IPS-15b (cell line): Measurements from ENCODE around the gene GLI1.
"Not testable (repeated sequence)": the region's sequence is repeated elsewhere in the genome, so short reads cannot be mapped to it uniquely, and the experiment has no call there.

ENCODE experiments used
- H3K27me3 ChIP-seq: one replicate; pipeline ENCODE4 v1.6.1; 2013; ENCODE audit warnings: low read length; ENCODE audit not compliant: control insufficient read depth, insufficient read depth
- H3K36me3 ChIP-seq: one replicate; pipeline ENCODE4 v1.6.1; 2013; ENCODE audit warnings: low read length; ENCODE audit not compliant: control insufficient read depth, insufficient read depth
- H3K4me1 ChIP-seq: one replicate; pipeline ENCODE4 v1.6.1; 2013; ENCODE audit warnings: mild to moderate bottlenecking, low read length; ENCODE audit not compliant: control insufficient read depth, insufficient read depth
- H3K4me3 ChIP-seq: one replicate; pipeline ENCODE4 v1.5.1; 2013; ENCODE audit warnings: low read depth, low read length
- H3K9ac ChIP-seq: one replicate; pipeline ENCODE4 v1.6.1; 2013; ENCODE audit warnings: low read depth, mild to moderate bottlenecking, low read length
- H3K9me3 ChIP-seq: one replicate; pipeline ENCODE4 v1.6.1; 2013; ENCODE audit warnings: mild to moderate bottlenecking, low read length; ENCODE audit not compliant: control insufficient read depth, insufficient read depth

The GLI1 gene

GRCh38 chr12:57483466-57483865, 23.9 kb downstream of the GLI1 start:
- H3K9me3 ChIP-seq = no peaks in the 10 kb centered on the region
- H3K27me3 ChIP-seq = peaks cover 9% of the 10 kb centered on the region
- no peak overlapping the region for H3K9ac ChIP-seq
- peaks cover 5% of the 10 kb centered on the region for H3K4me1 ChIP-seq
- no peak overlapping the region for H3K4me3 ChIP-seq
- H3K36me3 ChIP-seq = peaks cover 4% of the 10 kb centered on the region

GRCh38 chr12:57485695-57486094, 26.1 kb downstream of the GLI1 start:
- peaks cover 18% of the 10 kb centered on the region for H3K36me3 ChIP-seq
- H3K9me3 ChIP-seq = no peaks in the 10 kb centered on the region
- H3K4me1 ChIP-seq = peaks cover 5% of the 10 kb centered on the region
- H3K9ac ChIP-seq = no peak overlapping the region
- H3K4me3 ChIP-seq = no peak overlapping the region
- H3K27me3 ChIP-seq = no peaks in the 10 kb centered on the region

GRCh38 chr12:57487055-57487596, 27.5 kb downstream of the GLI1 start:
- Histone ChIP-seq H3K4me3 (no peak overlapping the region), H3K4me1 (peaks cover 5% of the 10 kb centered on the region), H3K27me3 (no peaks in the 10 kb centered on the region), H3K36me3 (peaks cover 26% of the 10 kb centered on the region), H3K9ac (no peak overlapping the region), H3K9me3 (no peaks in the 10 kb centered on the region)

- Histone ChIP-seq H3K9ac (peak within 1 kb of the TSS; percentile 97), H3K36me3 (peaks cover 30% of the 10 kb centered on the region), H3K4me1 (peaks cover 5% of the 10 kb centered on the region), H3K4me3 (peak within 1 kb of the TSS; percentile 96), H3K27me3 (no peaks in the 10 kb centered on the region), H3K9me3 (no peaks in the 10 kb centered on the region)
Observed at GRCh38 chr12:57487597-57488401, 28.2 kb downstream of the GLI1 start, which contains the start of gene MARS1. TSS of gene MARS1 (plus strand) at chr12:57488068. CDS start at chr12:57488091, 23 bp downstream.

GRCh38 chr12:57488402-57489156, 29.0 kb downstream of the GLI1 start:
- Histone ChIP-seq H3K9me3 (no peaks in the 10 kb centered on the region), H3K4me1 (peaks cover under 1% of the 10 kb centered on the region), H3K27me3 (no peaks in the 10 kb centered on the region), H3K36me3 (peaks cover 32% of the 10 kb centered on the region), H3K9ac (peak overlapping the region; percentile 97), H3K4me3 (peak overlapping the region; percentile 96)

- no peaks in the 10 kb centered on the region for H3K27me3 ChIP-seq
Observed at GRCh38 chr12:57489157-57489641, 29.6 kb downstream of the GLI1 start.

GRCh38 chr12:57490126-57490525, 30.5 kb downstream of the GLI1 start:
- H3K27me3 ChIP-seq = no peaks in the 10 kb centered on the region

More at GRCh38 chr12:57489157-57489641, 29.6 kb downstream of the GLI1 start:
- no peaks in the 10 kb centered on the region for H3K4me1 ChIP-seq
- peak overlapping the region; percentile 96 for H3K4me3 ChIP-seq
- H3K36me3 ChIP-seq = peaks cover 34% of the 10 kb centered on the region
- peak overlapping the region; percentile 17 for H3K9ac ChIP-seq
- H3K9me3 ChIP-seq = no peaks in the 10 kb centered on the region

GRCh38 chr12:57491393-57492280, 32.1 kb downstream of the GLI1 start:
- Histone ChIP-seq H3K9me3 (no peaks in the 10 kb centered on the region), H3K27me3 (no peaks in the 10 kb centered on the region), H3K9ac (no peak overlapping the region), H3K4me3 (no peak overlapping the region), H3K4me1 (no peaks in the 10 kb centered on the region), H3K36me3 (peaks cover 41% of the 10 kb centered on the region)

More at GRCh38 chr12:57490126-57490525, 30.5 kb downstream of the GLI1 start:
- peaks cover 35% of the 10 kb centered on the region for H3K36me3 ChIP-seq
- no peak overlapping the region for H3K4me3 ChIP-seq
- no peak overlapping the region for H3K9ac ChIP-seq
- no peaks in the 10 kb centered on the region for H3K4me1 ChIP-seq
- H3K9me3 ChIP-seq = no peaks in the 10 kb centered on the region

GRCh38 chr12:57495051-57495701, 35.6 kb downstream of the GLI1 start:
- not testable (repeated sequence) for H3K4me3 ChIP-seq, H3K9me3 ChIP-seq, H3K9ac ChIP-seq, H3K27me3 ChIP-seq, H3K4me1 ChIP-seq
- H3K36me3 ChIP-seq = peaks cover 55% of the 10 kb centered on the region

GRCh38 chr12:57496822-57497221, 37.2 kb downstream of the GLI1 start:
- Histone ChIP-seq H3K27me3 (no peaks in the 10 kb centered on the region), H3K36me3 (peaks cover 58% of the 10 kb centered on the region)

More at GRCh38 chr12:57496822-57497221, 37.2 kb downstream of the GLI1 start:
- Histone ChIP-seq H3K4me3 (no peak overlapping the region), H3K9me3 (no peaks in the 10 kb centered on the region), H3K4me1 (no peaks in the 10 kb centered on the region), H3K9ac (no peak overlapping the region)
